GM18526 (cell line): ENCODE measurements around the gene LMBR1.

Source experiments
- POLR2A ChIP-seq: IDR thresholded peaks from 3 replicates; pipeline ENCODE4 v1.6.1; 2011; ENCODE audit not compliant: insufficient read length; ENCODE audit errors: extremely low read depth

LMBR1 gene

GRCh38 chr7:156638443-156639077 is 254.4 kb downstream of the LMBR1 start:
- no peak for TF ChIP-seq POLR2A

- TF ChIP-seq POLR2A = no peak
Observed at GRCh38 chr7:156635529-156636385, 257.2 kb downstream of the LMBR1 start.

- no peak for TF ChIP-seq POLR2A
Observed at GRCh38 chr7:156634117-156634516, 258.9 kb downstream of the LMBR1 start.

GRCh38 chr7:156629873-156630272 is 263.1 kb downstream of the LMBR1 start:
- no peak for TF ChIP-seq POLR2A

GRCh38 chr7:156628562-156628961 is 264.4 kb downstream of the LMBR1 start:
- no peak for TF ChIP-seq POLR2A
